VCaP (cell line): ENCODE results near the gene PGR.

Experiments
- H3K27ac ChIP-seq: fragments of 450-650 bp; 2 replicates; pipeline ENCODE4 v1.5.1; 2017
- TF ChIP-seq, protein P1 (sequence below): fragments of 450-650 bp; conservative IDR thresholded peaks from 2 replicates; pipeline ENCODE4 v1.5.1; 2017; ENCODE audit warnings: mild to moderate bottlenecking, moderate library complexity

Gene PGR

DNA sequence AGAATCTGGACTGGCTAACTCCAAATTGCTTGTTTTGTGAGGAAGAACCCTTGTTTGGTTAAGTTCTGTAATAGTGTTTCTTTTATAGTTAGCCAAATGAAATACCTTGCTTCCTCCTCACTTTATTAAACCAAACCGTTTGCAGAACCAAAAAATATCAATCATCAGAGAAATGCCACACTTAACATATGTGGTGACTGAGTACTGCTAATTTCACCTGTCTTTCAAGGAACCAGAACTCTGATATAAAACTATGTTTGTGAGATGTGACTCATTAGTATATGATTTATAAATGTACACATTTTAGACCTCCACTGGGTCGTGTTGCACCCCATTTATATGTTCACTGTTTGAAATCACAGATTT, 119.9 kb downstream of the PGR start:
- TF ChIP-seq, protein P1, sequence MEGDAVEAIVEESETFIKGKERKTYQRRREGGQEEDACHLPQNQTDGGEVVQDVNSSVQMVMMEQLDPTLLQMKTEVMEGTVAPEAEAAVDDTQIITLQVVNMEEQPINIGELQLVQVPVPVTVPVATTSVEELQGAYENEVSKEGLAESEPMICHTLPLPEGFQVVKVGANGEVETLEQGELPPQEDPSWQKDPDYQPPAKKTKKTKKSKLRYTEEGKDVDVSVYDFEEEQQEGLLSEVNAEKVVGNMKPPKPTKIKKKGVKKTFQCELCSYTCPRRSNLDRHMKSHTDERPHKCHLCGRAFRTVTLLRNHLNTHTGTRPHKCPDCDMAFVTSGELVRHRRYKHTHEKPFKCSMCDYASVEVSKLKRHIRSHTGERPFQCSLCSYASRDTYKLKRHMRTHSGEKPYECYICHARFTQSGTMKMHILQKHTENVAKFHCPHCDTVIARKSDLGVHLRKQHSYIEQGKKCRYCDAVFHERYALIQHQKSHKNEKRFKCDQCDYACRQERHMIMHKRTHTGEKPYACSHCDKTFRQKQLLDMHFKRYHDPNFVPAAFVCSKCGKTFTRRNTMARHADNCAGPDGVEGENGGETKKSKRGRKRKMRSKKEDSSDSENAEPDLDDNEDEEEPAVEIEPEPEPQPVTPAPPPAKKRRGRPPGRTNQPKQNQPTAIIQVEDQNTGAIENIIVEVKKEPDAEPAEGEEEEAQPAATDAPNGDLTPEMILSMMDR: no peak
- H3K27ac ChIP-seq: no peak overlapping the region

DNA sequence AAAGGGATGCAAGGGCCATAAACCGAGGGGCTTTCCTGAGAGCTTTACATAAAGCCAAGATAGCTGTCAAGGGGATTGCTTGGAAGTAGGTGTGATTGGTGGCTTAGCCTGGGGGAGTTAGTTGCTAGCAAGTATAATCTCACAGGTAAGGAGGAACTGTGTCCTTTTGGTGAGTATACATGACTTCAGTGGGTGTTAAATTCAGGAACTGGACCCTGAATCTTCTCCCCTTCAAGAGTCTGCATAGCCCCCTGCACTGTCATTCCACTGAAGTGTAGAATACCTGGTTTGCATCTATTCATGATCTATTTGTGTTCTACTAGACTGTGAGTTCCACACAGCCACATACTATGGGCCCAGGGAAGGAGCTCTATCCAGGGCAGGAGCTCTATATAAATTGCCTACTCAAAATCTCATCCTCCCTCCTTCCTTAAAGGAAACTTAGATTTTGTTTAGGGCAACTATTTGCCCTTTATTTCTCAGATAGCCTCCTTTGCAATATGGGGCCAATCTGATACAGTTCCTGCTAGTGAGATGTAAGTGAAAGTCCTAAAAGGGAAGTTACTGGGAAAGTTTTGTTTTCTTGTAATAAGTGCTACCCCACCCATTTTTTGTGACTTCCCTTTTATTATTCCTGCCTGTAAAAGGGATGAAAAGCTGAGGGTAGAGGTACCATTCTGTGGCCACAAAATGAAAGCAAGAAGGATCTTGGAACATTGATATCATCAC, 120.5 kb downstream of the PGR start:
- H3K27ac ChIP-seq: no peak overlapping the region
- TF ChIP-seq, protein P1: no peak

DNA sequence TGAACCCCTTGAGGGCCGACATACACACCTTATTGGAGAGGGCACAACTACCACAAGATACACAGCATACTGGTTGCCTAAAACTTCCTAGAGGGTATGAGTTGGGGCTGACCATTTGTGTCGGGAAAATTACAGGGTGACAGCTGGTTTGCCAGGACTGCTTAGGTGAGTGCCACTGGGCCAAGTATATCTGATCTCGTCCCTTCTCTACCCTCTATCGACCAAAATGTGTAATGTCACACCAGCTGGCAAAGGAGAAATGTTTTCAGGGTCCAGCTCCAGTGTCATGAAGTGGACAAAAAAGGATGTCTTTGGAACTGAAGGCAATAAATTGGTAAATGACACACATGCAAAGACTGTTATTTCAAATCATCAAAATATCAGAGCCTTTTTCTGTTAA, 126.1 kb downstream of the PGR start:
- TF ChIP-seq, protein P1: peak; percentile 39

DNA sequence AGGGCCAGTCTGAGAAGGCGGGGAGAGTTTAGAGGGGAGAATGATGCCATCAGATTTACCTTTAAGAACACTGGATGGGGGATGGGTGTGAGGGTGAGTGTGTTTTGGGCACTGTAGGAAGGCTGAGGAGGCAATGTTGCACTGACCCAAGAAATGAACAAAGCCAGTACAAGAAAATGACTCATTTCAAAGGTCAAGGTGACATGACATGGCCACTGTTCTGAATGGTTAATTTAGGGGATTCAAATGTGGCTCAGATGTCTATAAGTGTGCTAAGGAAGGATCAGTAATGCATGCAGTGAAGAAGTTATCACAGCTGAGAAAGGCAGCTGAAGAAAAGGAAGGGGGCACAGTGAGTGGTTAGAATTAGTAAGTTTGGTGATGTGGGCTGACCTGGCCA, 129.9 kb downstream of the PGR start:
- TF ChIP-seq, protein P1: no peak
- no peak overlapping the region for H3K27ac ChIP-seq

More for the DNA sequence above, 126.1 kb downstream of the PGR start:
- no peak overlapping the region for H3K27ac ChIP-seq

DNA sequence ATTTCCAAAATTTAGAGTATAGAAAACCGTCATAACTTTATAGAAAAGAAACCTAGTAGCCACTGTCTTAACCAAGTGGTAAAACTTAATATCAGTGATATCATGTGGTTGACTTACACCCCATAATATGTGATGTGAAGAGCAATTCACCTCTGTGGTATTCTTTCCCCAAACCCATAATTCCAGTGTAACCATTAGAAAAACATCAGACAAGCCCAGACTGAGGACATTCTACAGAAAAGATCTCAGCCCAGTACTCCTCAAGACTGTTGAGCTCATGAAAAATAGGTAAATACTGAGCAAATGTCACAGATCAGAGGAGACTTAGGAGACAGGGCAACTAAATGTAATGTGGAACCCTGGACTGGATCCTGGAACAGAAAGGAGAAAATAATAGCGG, 134.6 kb downstream of the PGR start:
- TF ChIP-seq, protein P1: no peak
- no peak overlapping the region for H3K27ac ChIP-seq

DNA sequence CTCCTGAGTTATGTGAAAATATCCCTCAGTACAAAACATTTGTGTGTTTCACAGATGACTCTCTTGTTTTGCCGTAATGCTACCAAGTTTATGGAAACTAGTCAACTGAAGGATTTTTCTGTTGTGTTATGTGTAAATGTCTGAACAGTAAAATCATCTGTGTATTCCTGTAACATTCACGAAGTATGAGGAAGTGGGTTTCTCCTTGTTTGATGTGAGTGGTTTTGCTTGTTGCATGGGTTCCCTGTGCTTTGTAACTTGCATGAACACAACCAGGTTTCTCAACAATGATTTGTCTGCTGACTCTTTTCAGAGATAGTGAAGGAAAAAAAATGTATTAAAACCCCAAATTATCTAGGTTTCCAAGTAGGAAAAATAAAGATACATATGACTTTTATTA, 138.1 kb downstream of the PGR start:
- TF ChIP-seq, protein P1: no peak
- no peak overlapping the region for H3K27ac ChIP-seq

DNA sequence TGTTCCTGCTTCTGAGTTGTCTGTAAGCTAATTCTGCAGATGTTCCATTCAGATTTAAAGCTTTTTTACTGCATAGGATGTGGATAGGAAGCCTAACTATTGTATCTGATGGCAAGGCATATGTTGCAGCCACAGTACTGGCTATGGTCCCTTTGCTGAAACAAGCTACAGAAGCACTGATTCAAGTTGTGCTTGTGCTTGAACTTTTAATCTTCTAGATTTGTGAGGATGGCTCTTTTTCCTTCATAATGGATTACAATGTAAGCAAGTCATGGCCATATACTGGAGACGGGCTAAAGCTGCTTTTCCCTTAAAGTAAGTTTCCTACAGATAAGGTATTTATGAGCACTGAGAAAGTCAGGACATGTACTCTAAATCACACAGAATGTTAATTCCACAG, 138.7 kb downstream of the PGR start:
- H3K27ac ChIP-seq: no peak overlapping the region
- TF ChIP-seq, protein P1: no peak
